ENCODE results near the gene CLDN19. TPM values are rescaled to one million over a fixed set of nuclear protein-coding genes. Genes with fewer than 3 reads are reported as not detected.

CLDN19 gene
- total RNA-seq, 1 donor from 2014 or later = 2.3 TPM

DNA sequence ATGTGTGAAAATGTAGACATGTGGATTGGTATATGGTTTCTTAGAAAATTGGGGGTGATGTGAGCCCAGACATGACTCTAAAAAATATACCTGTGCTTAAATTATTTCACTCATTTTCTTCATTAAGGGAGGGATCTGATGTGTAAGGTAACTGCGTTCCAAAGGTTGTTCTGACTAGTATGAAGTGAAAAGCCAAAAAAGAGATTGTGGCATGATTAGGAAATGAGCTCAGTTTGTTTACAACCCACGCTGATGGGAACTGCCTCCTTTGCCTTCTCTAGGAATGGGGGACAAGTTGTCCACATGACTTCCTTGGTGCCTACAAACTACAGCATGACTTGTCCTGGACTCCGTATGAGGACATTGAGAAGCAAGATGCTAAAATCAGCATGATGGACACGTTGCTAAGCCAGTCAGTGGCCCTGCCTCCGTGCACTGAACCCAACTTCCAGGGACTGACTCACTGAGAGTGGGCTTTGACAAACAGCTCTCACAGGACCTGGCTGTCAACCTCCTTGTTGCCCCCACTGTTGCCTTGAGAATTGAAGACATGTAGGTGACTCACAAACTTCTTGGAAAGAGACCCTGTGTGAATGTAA lies 35.0 kb upstream of the CLDN19 start:
- no peak for DNase-seq (ENCODE audit: extremely low spot score, unreplicated experiment)
- Mint-ChIP-seq H3K4me1 (ENCODE audit: unreplicated experiment) (peaks cover 5% of the 10 kb centered on the region), H3K36me3 (peaks cover 36% of the 10 kb centered on the region), H3K27me3 (no peaks in the 10 kb centered on the region), H3K27ac (no peak overlapping the region), H3K4me3 (no peak overlapping the region), H3K9me3 (no peaks in the 10 kb centered on the region)
- TF ChIP-seq, protein P1, sequence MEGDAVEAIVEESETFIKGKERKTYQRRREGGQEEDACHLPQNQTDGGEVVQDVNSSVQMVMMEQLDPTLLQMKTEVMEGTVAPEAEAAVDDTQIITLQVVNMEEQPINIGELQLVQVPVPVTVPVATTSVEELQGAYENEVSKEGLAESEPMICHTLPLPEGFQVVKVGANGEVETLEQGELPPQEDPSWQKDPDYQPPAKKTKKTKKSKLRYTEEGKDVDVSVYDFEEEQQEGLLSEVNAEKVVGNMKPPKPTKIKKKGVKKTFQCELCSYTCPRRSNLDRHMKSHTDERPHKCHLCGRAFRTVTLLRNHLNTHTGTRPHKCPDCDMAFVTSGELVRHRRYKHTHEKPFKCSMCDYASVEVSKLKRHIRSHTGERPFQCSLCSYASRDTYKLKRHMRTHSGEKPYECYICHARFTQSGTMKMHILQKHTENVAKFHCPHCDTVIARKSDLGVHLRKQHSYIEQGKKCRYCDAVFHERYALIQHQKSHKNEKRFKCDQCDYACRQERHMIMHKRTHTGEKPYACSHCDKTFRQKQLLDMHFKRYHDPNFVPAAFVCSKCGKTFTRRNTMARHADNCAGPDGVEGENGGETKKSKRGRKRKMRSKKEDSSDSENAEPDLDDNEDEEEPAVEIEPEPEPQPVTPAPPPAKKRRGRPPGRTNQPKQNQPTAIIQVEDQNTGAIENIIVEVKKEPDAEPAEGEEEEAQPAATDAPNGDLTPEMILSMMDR (conservative IDR thresholded peaks at IDR 0.05) = no peak

DNA sequence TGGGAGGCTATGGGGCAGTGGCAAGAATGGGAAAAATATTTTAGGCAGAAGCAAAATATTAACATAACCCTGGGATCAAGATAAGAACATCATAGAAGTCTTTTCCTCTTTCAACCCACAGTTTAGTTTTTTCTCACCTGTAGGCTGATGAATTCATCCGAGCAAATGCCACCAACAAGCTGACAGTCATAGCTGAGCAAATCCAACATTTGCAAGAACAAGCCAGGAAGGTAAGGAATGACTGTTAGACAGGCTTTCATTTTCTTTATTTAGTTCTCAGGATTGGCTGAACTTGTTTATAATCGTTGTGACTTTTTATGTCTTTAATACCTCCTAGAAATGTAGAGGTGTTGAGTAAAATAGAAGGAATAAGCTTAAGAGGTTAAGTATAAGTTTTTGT lies 33.4 kb upstream of the CLDN19 start:
- Mint-ChIP-seq H3K4me3 (no peak overlapping the region), H3K36me3 (peaks cover 26% of the 10 kb centered on the region), H3K4me1 (ENCODE audit: unreplicated experiment) (peaks cover 8% of the 10 kb centered on the region), H3K9me3 (no peaks in the 10 kb centered on the region), H3K27ac (no peak overlapping the region), H3K27me3 (no peaks in the 10 kb centered on the region)
- TF ChIP-seq, protein P1 (conservative IDR thresholded peaks at IDR 0.05) = no peak
- no peak for DNase-seq (ENCODE audit: extremely low spot score, unreplicated experiment)

DNA sequence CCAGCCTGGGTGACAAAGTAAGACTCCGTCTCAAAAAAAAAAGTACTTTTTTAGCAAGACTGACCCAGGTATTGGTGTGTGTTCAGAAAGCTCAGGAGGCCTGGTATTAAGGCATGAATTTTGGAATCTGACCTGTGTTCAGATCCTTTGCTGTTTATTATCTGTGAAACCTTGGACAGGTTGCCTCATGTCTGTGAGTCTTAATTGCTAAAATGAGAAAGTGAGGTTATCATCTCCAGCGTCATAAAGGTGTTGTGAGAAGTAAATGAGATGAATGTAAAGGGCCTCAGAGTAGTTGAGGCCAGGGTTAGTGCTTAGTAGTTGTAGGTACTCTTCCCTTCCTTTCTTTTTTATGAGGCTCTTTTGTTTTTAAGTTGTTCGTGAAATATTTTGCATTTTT lies 29.8 kb upstream of the CLDN19 start:
- DNase-seq (ENCODE audit: extremely low spot score, unreplicated experiment) = no peak
- Mint-ChIP-seq H3K4me3 (peak overlapping the region; percentile 8), H3K27me3 (no peaks in the 10 kb centered on the region), H3K27ac (no peak overlapping the region), H3K4me1 (ENCODE audit: unreplicated experiment) (peaks cover 16% of the 10 kb centered on the region), H3K9me3 (no peaks in the 10 kb centered on the region), H3K36me3 (peaks cover 3% of the 10 kb centered on the region)
- TF ChIP-seq, protein P1 (conservative IDR thresholded peaks at IDR 0.05) = no peak

DNA sequence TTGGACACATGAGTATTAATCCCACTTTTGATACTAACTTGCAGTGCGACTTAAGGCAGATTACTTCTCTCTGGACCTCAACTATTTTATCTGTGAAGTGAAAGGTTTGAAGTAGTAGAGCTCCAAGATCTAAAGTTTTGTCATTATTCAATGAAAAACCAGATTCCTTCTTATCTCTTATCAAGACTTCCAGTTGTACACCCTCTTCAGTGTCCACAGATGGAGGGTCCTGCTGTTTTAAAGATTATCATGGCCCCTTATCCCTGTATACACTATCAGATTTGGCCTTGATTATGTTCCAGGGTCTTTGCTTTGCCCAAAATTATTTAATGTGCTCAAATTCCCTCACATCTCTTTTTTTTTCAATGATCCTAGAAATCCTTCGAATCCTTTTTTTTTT lies 28.1 kb upstream of the CLDN19 start:
- TF ChIP-seq, protein P1 (conservative IDR thresholded peaks at IDR 0.05) = no peak
- Mint-ChIP-seq H3K27me3 (no peaks in the 10 kb centered on the region), H3K27ac (peak overlapping the region; percentile 90), H3K36me3 (no peaks in the 10 kb centered on the region), H3K9me3 (no peaks in the 10 kb centered on the region), H3K4me3 (no peak overlapping the region), H3K4me1 (ENCODE audit: unreplicated experiment) (peaks cover 16% of the 10 kb centered on the region)
- DNase-seq (ENCODE audit: extremely low spot score, unreplicated experiment) = no peak

- H3K9me3 Mint-ChIP-seq = no peaks in the 10 kb centered on the region
- no peak for DNase-seq (ENCODE audit: extremely low spot score, unreplicated experiment)
- peak overlapping the region; percentile 90 for H3K27ac Mint-ChIP-seq
- H3K27me3 Mint-ChIP-seq = no peaks in the 10 kb centered on the region
- no peak overlapping the region for H3K4me3 Mint-ChIP-seq
- H3K4me1 Mint-ChIP-seq (ENCODE audit: unreplicated experiment) = peaks cover 16% of the 10 kb centered on the region
- TF ChIP-seq, protein P1 (conservative IDR thresholded peaks at IDR 0.05) = no peak
- no peaks in the 10 kb centered on the region for H3K36me3 Mint-ChIP-seq
These were observed 27.5 kb upstream of the CLDN19 start for GRCh38 chr1:42767510-42768000.
